8988T (cell line): ENCODE data around the gene MTUS2.

ENCODE experiments used
- DNase-seq: peaks from one replicate; pipeline ENCODE4 v3.0.0; 2011

The MTUS2 gene

GRCh38 chr13:29115842-29116241 lies 295.7 kb downstream of the MTUS2 start:
- DNase-seq: no peak

GRCh38 chr13:29117663-29118062 lies 297.5 kb downstream of the MTUS2 start:
- DNase-seq: no peak

- no peak for DNase-seq
These were observed 298.3 kb downstream of the MTUS2 start for GRCh38 chr13:29118471-29118870.

GRCh38 chr13:29125191-29125933 lies 305.2 kb downstream of the MTUS2 start:
- DNase-seq: no peak

- DNase-seq: no peak
These were observed 305.8 kb downstream of the MTUS2 start for GRCh38 chr13:29125934-29126424.

GRCh38 chr13:29129616-29130015 lies 309.5 kb downstream of the MTUS2 start:
- DNase-seq: no peak

GRCh38 chr13:29131159-29131558 lies 311.0 kb downstream of the MTUS2 start:
- no peak for DNase-seq

GRCh38 chr13:29131881-29132668 lies 311.9 kb downstream of the MTUS2 start:
- no peak for DNase-seq

- no peak for DNase-seq
These were observed 316.2 kb downstream of the MTUS2 start for GRCh38 chr13:29136341-29136740.

GRCh38 chr13:29137016-29137415 lies 316.9 kb downstream of the MTUS2 start:
- no peak for DNase-seq

GRCh38 chr13:29137995-29138394 lies 317.9 kb downstream of the MTUS2 start:
- DNase-seq: no peak

GRCh38 chr13:29140277-29140676 lies 320.1 kb downstream of the MTUS2 start:
- no peak for DNase-seq

- DNase-seq: no peak
These were observed 323.7 kb downstream of the MTUS2 start for GRCh38 chr13:29143847-29144246.

- no peak for DNase-seq
These were observed 334.3 kb downstream of the MTUS2 start for GRCh38 chr13:29154390-29154789.

GRCh38 chr13:29156136-29156535 lies 336.0 kb downstream of the MTUS2 start:
- DNase-seq: no peak

- no peak for DNase-seq
These were observed 339.7 kb downstream of the MTUS2 start for GRCh38 chr13:29159871-29160270.

- DNase-seq: no peak
These were observed 340.7 kb downstream of the MTUS2 start for GRCh38 chr13:29160862-29161261.

- DNase-seq: no peak
These were observed 341.5 kb downstream of the MTUS2 start for GRCh38 chr13:29161676-29162075.

GRCh38 chr13:29162638-29163235 lies 342.6 kb downstream of the MTUS2 start:
- no peak for DNase-seq

- no peak for DNase-seq
These were observed 344.0 kb downstream of the MTUS2 start for GRCh38 chr13:29164116-29164515.

GRCh38 chr13:29165216-29165615 lies 345.1 kb downstream of the MTUS2 start:
- DNase-seq: no peak

- DNase-seq: no peak
These were observed 345.7 kb downstream of the MTUS2 start for GRCh38 chr13:29165840-29166239.

GRCh38 chr13:29170436-29171082 lies 350.4 kb downstream of the MTUS2 start:
- no peak for DNase-seq
